ENCODE measurements around the gene FNDC11. TPM values are rescaled to one million over a fixed set of nuclear protein-coding genes. Genes with fewer than 3 reads are reported as not detected.
"Not testable (repeated sequence)": the region's sequence is repeated elsewhere in the genome, so short reads cannot be mapped to it uniquely, and the experiment has no call there.

Gene FNDC11
- total RNA-seq, 2 experiments from 2014 or later = 0.23 to 0.27 TPM

- H3K4me1 Mint-ChIP-seq (ENCODE audit: low read depth) = peaks cover 14% of the 10 kb centered on the region
- CTCF ChIA-PET = interaction anchor here (1.1 kb wide), 1 partner anchor 10 kb away, joined by 3 read pairs; no protein-coding TSS in a partner anchor
- intact Hi-C loops (cut with micrococcal nuclease) = no loop called here
Measured at GRCh38 chr20:63507083-63507743, 46.7 kb upstream of the FNDC11 start.

GRCh38 chr20:63508072-63508768 is 45.7 kb upstream of the FNDC11 start:
- peak; percentile 48 for DNase-seq
- Mint-ChIP-seq H3K9me3 (peaks cover 14% of the 10 kb centered on the region), H3K27me3 (peaks cover 52% of the 10 kb centered on the region), H3K36me3 (ENCODE audit: low read depth) (no peaks in the 10 kb centered on the region), H3K27ac (peak overlapping the region; percentile 28), H3K4me1 (ENCODE audit: low read depth) (peaks cover 14% of the 10 kb centered on the region), H3K4me3 (no peak overlapping the region)
- no peak for TF ChIP-seq CTCF (IDR thresholded peaks at IDR 0.05)
- ChIA-PET CTCF (interaction anchor here (1.1 kb wide), 2 partner anchors 11 to 29 kb away, joined by 3 to 4 read pairs; partner anchors contain the start of gene PTK6), POLR2A (interaction anchor here (0.7 kb wide), 1 partner anchor 128 kb away, joined by 3 read pairs; no protein-coding TSS in a partner anchor)
- intact Hi-C loops (cut with micrococcal nuclease) = no loop called here
- peak; percentile 69 for ATAC-seq

More at GRCh38 chr20:63507083-63507743, 46.7 kb upstream of the FNDC11 start:
- H3K4me3 Mint-ChIP-seq = no peak overlapping the region
- POLR2A ChIA-PET = no interaction called here
- peaks cover 45% of the 10 kb centered on the region for H3K27me3 Mint-ChIP-seq
- peaks cover 14% of the 10 kb centered on the region for H3K9me3 Mint-ChIP-seq
- no peaks in the 10 kb centered on the region for H3K36me3 Mint-ChIP-seq (ENCODE audit: low read depth)
- DNase-seq = peak; percentile 48
- no peak for TF ChIP-seq CTCF (IDR thresholded peaks at IDR 0.05)
- peak; percentile 50 for ATAC-seq
- no peak overlapping the region for H3K27ac Mint-ChIP-seq

- peaks cover 10% of the 10 kb centered on the region for H3K9me3 Mint-ChIP-seq
- H3K4me1 Mint-ChIP-seq (ENCODE audit: low read depth) = peaks cover 14% of the 10 kb centered on the region
- CTCF ChIA-PET = interaction anchor here (1.9 kb wide), 1 partner anchor 13 kb away, joined by 9 read pairs; no protein-coding TSS in a partner anchor
- no peak overlapping the region for H3K4me3 Mint-ChIP-seq
- H3K27me3 Mint-ChIP-seq = peaks cover 50% of the 10 kb centered on the region
- POLR2A ChIA-PET = interaction anchor here (0.7 kb wide), 1 partner anchor 127 kb away, joined by 3 read pairs; no protein-coding TSS in a partner anchor
- no peaks in the 10 kb centered on the region for H3K36me3 Mint-ChIP-seq (ENCODE audit: low read depth)
- H3K27ac Mint-ChIP-seq = no peak overlapping the region
- DNase-seq (no peak), ATAC-seq (no peak)
- intact Hi-C loops (cut with micrococcal nuclease) = no loop called here
- TF ChIP-seq CTCF (IDR thresholded peaks at IDR 0.05) = no peak
Measured at GRCh38 chr20:63509088-63509564, 44.8 kb upstream of the FNDC11 start.

GRCh38 chr20:63513207-63513606 is 40.8 kb upstream of the FNDC11 start:
- no peak overlapping the region for H3K27ac Mint-ChIP-seq
- no peak for TF ChIP-seq CTCF (IDR thresholded peaks at IDR 0.05)
- H3K36me3 Mint-ChIP-seq (ENCODE audit: low read depth) = no peaks in the 10 kb centered on the region
- ATAC-seq = no peak
- no peak for DNase-seq
- H3K27me3 Mint-ChIP-seq = peaks cover 31% of the 10 kb centered on the region
- H3K4me3 Mint-ChIP-seq = no peak overlapping the region
- intact Hi-C loops (cut with micrococcal nuclease) = no loop called here
- peaks cover 4% of the 10 kb centered on the region for H3K9me3 Mint-ChIP-seq
- ChIA-PET CTCF (no interaction called here), POLR2A (no interaction called here)
- peaks cover 2% of the 10 kb centered on the region for H3K4me1 Mint-ChIP-seq (ENCODE audit: low read depth)

- intact Hi-C loops (cut with micrococcal nuclease); H3K4me3 Mint-ChIP-seq; ATAC-seq; H3K9me3 Mint-ChIP-seq; H3K4me1 Mint-ChIP-seq (ENCODE audit: low read depth); H3K27ac Mint-ChIP-seq; POLR2A ChIA-PET; CTCF ChIA-PET; H3K36me3 Mint-ChIP-seq (ENCODE audit: low read depth); DNase-seq: not testable (repeated sequence)
- H3K27me3 Mint-ChIP-seq = peaks cover 22% of the 10 kb centered on the region
Measured at GRCh38 chr20:63514520-63514919, 39.4 kb upstream of the FNDC11 start.
